HG02571 (cell line): ENCODE data around the gene GRK5.

Experiments
- ATAC-seq: cut with Tn5 transposase; IDR thresholded peaks from one replicate; pipeline ENCODE4 v1.9.1; 2021; ENCODE audit warnings: mild to moderate bottlenecking, moderate library complexity; ENCODE audit not compliant: unreplicated experiment

GRK5 gene

GRCh38 chr10:119337223-119337622 is 129.9 kb downstream of the GRK5 start:
- ATAC-seq, result no peak

- ATAC-seq, result no peak
These were observed 130.5 kb downstream of the GRK5 start for GRCh38 chr10:119337796-119338432.

- no peak for ATAC-seq
These were observed 131.7 kb downstream of the GRK5 start for GRCh38 chr10:119339109-119339508.

- ATAC-seq, result no peak
These were observed 133.6 kb downstream of the GRK5 start for GRCh38 chr10:119340893-119341458.

- ATAC-seq, result no peak
These were observed 134.3 kb downstream of the GRK5 start for GRCh38 chr10:119341459-119342301.

GRCh38 chr10:119342335-119342734 is 135.0 kb downstream of the GRK5 start:
- no peak for ATAC-seq

GRCh38 chr10:119343011-119343601 is 135.7 kb downstream of the GRK5 start:
- no peak for ATAC-seq

- no peak for ATAC-seq
These were observed 137.0 kb downstream of the GRK5 start for GRCh38 chr10:119344381-119344780.

GRCh38 chr10:119346095-119346832 is 138.9 kb downstream of the GRK5 start:
- ATAC-seq, result no peak

- no peak for ATAC-seq
These were observed 140.0 kb downstream of the GRK5 start for GRCh38 chr10:119347181-119347974.

GRCh38 chr10:119348106-119348505 is 140.7 kb downstream of the GRK5 start:
- ATAC-seq, result no peak

GRCh38 chr10:119348516-119349240 is 141.3 kb downstream of the GRK5 start:
- no peak for ATAC-seq

- ATAC-seq, result no peak
These were observed 142.0 kb downstream of the GRK5 start for GRCh38 chr10:119349341-119349740.

- no peak for ATAC-seq
These were observed 142.6 kb downstream of the GRK5 start for GRCh38 chr10:119349937-119350501.

GRCh38 chr10:119350502-119351097 is 143.2 kb downstream of the GRK5 start:
- ATAC-seq, result no peak

- ATAC-seq, result no peak
These were observed 143.8 kb downstream of the GRK5 start for GRCh38 chr10:119351189-119351588.

- ATAC-seq, result no peak
These were observed 144.7 kb downstream of the GRK5 start for GRCh38 chr10:119352042-119352441.

- ATAC-seq, result no peak
These were observed 145.4 kb downstream of the GRK5 start for GRCh38 chr10:119352807-119353206.

- no peak for ATAC-seq
These were observed 146.1 kb downstream of the GRK5 start for GRCh38 chr10:119353421-119353820.
